Body of pancreas (tissue), 4 donors: ENCODE measurements around the gene DRAM1.

ENCODE experiments used
- CTCF ChIP-seq, 7 experiments: fragments of 450-650 bp in 4 of 7; fragments of 200-600 bp in 3 of 7; sonication (generic) in 3 of 7; IDR thresholded peaks; one replicate each; pipeline ENCODE4 v1.5.1; 2016 to 2019; ENCODE audit warnings: antibody characterized with exemption in 7 of 7
- POLR2A ChIP-seq, 3 donors: fragments of 450-650 bp; IDR thresholded peaks; one replicate each; pipeline ENCODE4 v1.6.1; 2016; ENCODE audit warnings: antibody characterized with exemption in 3 of 3, mild to moderate bottlenecking in 2 of 3

GRCh38 chr12:101954676-101955075, 77.3 kb downstream of the DRAM1 start:
- TF ChIP-seq POLR2A (IDR thresholded peaks at IDR 0.05): no peak
- no peak for TF ChIP-seq CTCF (IDR thresholded peaks at IDR 0.05)
